ENCODE measurements around the gene RASSF1.

DNA sequence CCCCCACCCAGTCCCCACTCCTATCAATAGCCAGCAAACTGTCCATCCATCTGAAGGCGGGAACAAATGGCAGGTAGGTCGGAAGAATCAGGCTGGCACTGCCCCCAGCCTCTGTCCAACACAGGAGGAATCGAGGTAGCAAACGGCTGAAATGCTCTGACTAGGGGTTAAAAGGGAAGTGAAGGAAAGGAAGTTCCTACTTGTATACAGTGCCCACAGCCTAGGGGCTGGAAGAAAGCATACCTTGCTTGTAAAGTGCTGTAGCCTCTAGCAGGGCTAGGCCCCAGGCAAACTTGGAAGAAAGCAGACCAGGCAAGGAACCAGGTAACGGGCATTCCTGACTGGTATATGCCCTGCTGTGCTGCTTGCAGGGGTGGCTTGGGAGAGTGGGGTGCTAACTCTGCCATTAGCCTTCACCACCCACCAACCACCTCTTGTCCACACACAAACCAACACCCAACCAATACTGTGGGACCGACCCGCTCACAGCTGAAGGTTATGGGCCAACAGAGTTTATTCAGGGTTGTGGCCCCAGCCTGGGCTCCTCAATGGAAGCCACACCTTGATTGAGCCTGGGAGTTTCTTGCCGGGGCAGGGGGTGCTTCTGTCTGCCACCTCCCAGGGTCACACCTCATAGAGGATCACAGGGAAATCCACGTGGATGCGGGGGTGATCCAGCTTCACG is 15.0 kb downstream of the RASSF1 start:
- TF ChIP-seq CTCF (conservative IDR thresholded peaks at IDR 0.05; ENCODE audit: low read length) (no peak), EZH2phosphoT487 (IDR thresholded peaks at IDR 0.05; ENCODE audit: borderline replicate concordance, low read depth, low read length) (no peak)
